GM20431 (cell line): Measurements from ENCODE around the gene SAMD5.
"Not testable (repeated sequence)": the region's sequence is repeated elsewhere in the genome, so short reads cannot be mapped to it uniquely, and the experiment has no call there.

ENCODE experiments used
- in situ Hi-C: fragments of 300-500 bp; cut with MseI, MboI; formaldehyde crosslinking; loops from one replicate; pipeline ENCODE4 v1.15.0; 2020; ENCODE audit warnings: low sequenced_read_pairs; ENCODE audit not compliant: unreplicated experiment

SAMD5 gene

GRCh38 chr6:147525519-147526209 lies 17.2 kb downstream of the SAMD5 start:
- in situ Hi-C loops = no loop called here

GRCh38 chr6:147527197-147527596 lies 18.7 kb downstream of the SAMD5 start:
- in situ Hi-C loops = no loop called here

- in situ Hi-C loops = no loop called here
These were observed 20.1 kb downstream of the SAMD5 start for GRCh38 chr6:147528511-147529145.

- in situ Hi-C loops = no loop called here
These were observed 21.9 kb downstream of the SAMD5 start for GRCh38 chr6:147530132-147531060.

GRCh38 chr6:147531321-147531720 lies 22.8 kb downstream of the SAMD5 start:
- in situ Hi-C loops = no loop called here

- in situ Hi-C loops = no loop called here
These were observed 25.8 kb downstream of the SAMD5 start for GRCh38 chr6:147534116-147534860.

- in situ Hi-C loops = no loop called here
These were observed 30.3 kb downstream of the SAMD5 start for GRCh38 chr6:147538821-147539220.

GRCh38 chr6:147540075-147540474 lies 31.6 kb downstream of the SAMD5 start:
- in situ Hi-C loops = no loop called here

GRCh38 chr6:147542436-147542835 lies 33.9 kb downstream of the SAMD5 start:
- in situ Hi-C loops = not testable (repeated sequence)

GRCh38 chr6:147544420-147544819 lies 35.9 kb downstream of the SAMD5 start:
- in situ Hi-C loops = no loop called here

GRCh38 chr6:147546501-147547368 lies 38.2 kb downstream of the SAMD5 start:
- in situ Hi-C loops = no loop called here

- in situ Hi-C loops = no loop called here
These were observed 38.9 kb downstream of the SAMD5 start for GRCh38 chr6:147547369-147547902.

GRCh38 chr6:147548921-147549475 lies 40.5 kb downstream of the SAMD5 start:
- in situ Hi-C loops = no loop called here

- in situ Hi-C loops = no loop called here
These were observed 41.0 kb downstream of the SAMD5 start for GRCh38 chr6:147549531-147549930.

- in situ Hi-C loops = no loop called here
These were observed 43.5 kb downstream of the SAMD5 start for GRCh38 chr6:147551976-147552375.

GRCh38 chr6:147553099-147553498 lies 44.6 kb downstream of the SAMD5 start:
- in situ Hi-C loops = no loop called here

GRCh38 chr6:147554281-147554680 lies 45.8 kb downstream of the SAMD5 start:
- in situ Hi-C loops = no loop called here

- in situ Hi-C loops = no loop called here
These were observed 50.5 kb downstream of the SAMD5 start for GRCh38 chr6:147559006-147559405.

GRCh38 chr6:147560670-147561069 lies 52.2 kb downstream of the SAMD5 start:
- in situ Hi-C loops = no loop called here
